CD4-positive, alpha-beta T cell treated with Interferon gamma for 1 hour (primary cell): ENCODE results near the gene OR4A47.
"Not testable (repeated sequence)": the region's sequence is repeated elsewhere in the genome, so short reads cannot be mapped to it uniquely, and the experiment has no call there.

ENCODE experiments used
- DNase-seq: peaks from one replicate; pipeline ENCODE4 v3.0.0-alpha.2; 2020

The OR4A47 gene

GRCh38 chr11:48488493-48488892 is at the start of gene OR4A47:
TSS of gene OR4A47 (plus strand) at chr11:48488793. CDS start at chr11:48488793, 0 bp downstream.
- not testable (repeated sequence) for DNase-seq

- not testable (repeated sequence) for DNase-seq
Measured at GRCh38 chr11:48455909-48456308, 32.7 kb upstream of the OR4A47 start.

- DNase-seq = not testable (repeated sequence)
Measured at GRCh38 chr11:48473966-48474365, 14.6 kb upstream of the OR4A47 start.

- not testable (repeated sequence) for DNase-seq
Measured at GRCh38 chr11:48474703-48475102, 13.9 kb upstream of the OR4A47 start.

- DNase-seq = not testable (repeated sequence)
Measured at GRCh38 chr11:48506169-48506568, 17.6 kb downstream of the OR4A47 start.

GRCh38 chr11:48538991-48539390 is 50.4 kb downstream of the OR4A47 start:
- DNase-seq = no peak
